Peyer's patch (tissue), 4 donors: ENCODE data around the gene ELF2. TPM values are rescaled to one million over a fixed set of nuclear protein-coding genes. Genes with fewer than 3 reads are reported as not detected.
A peak's percentile ranks its signal among the peaks of the same experiment; 100 is the strongest.

Experiments
- DNase-seq, 3 donors: peaks; one replicate each; pipeline ENCODE4 v3.0.0-alpha.2; 2017 to 2019
- H3K27ac ChIP-seq, 4 donors: fragments of 200-600 bp; sonication (generic); one replicate each; pipeline ENCODE4 v1.5.1; 2016 to 2019
- H3K27me3 ChIP-seq, 2 donors: fragments of 200-600 bp; sonication (generic); one replicate each; pipeline ENCODE4 v1.5.1; 2019
- H3K36me3 ChIP-seq, 3 donors: fragments of 200-600 bp; sonication (generic); one replicate each; pipeline ENCODE4 v1.5.1; 2016 to 2019
- H3K4me1 ChIP-seq, 4 donors: fragments of 200-600 bp; sonication (generic); one replicate each; pipeline ENCODE4 v1.5.1; 2016 to 2019
- H3K4me3 ChIP-seq, 4 donors: fragments of 200-600 bp; sonication (generic); 1 replicate in 3 of 4; 2 replicates in 1 of 4; pipeline ENCODE4 v1.5.1; 2016 to 2019; ENCODE audit warnings: mild to moderate bottlenecking in 1 of 4
- H3K9me3 ChIP-seq, 4 donors: fragments of 200-600 bp; sonication (generic); one replicate each; pipeline ENCODE4 v1.5.1; 2016 to 2019; ENCODE audit warnings: mild to moderate bottlenecking in 1 of 4
- CTCF ChIP-seq, 6 experiments: fragments of 450-650 bp in 4 of 6; fragments of 200-600 bp in 2 of 6; sonication (generic) in 1 of 6; IDR thresholded peaks; one replicate each; pipeline ENCODE4 v1.5.1; 2017 to 2019; ENCODE audit warnings: antibody characterized with exemption in 6 of 6, mild to moderate bottlenecking in 3 of 6, moderate library complexity in 1 of 6
- POLR2A ChIP-seq, 2 donors: fragments of 450-650 bp; IDR thresholded peaks; one replicate each; pipeline ENCODE4 v1.5.1; 2017; ENCODE audit warnings: antibody characterized with exemption in 2 of 2, mild to moderate bottlenecking in 2 of 2, moderate library complexity in 2 of 2
- small RNA-seq, 2 donors: library from RNA; depleted of rRNA; stranded (forward); fragments of <200 nt; gene quantifications; one replicate each; pipeline ENCODE3, GENCODE V24; 2016
- total RNA-seq, 4 donors: library from RNA; depleted of rRNA; stranded (reverse); fragments of >200 nt; gene quantifications; one replicate each; pipeline ENCODE4 v1.1.0, GENCODE V29; 2016

The ELF2 gene
- total RNA-seq, 4 donors from 2014 or later: 47.1 to 75.1 (median 54.4) TPM

GRCh38 chr4:139007640-139008039 lies 169.4 kb downstream of the ELF2 start:
- no peaks in the 10 kb centered on the region for H3K4me1 ChIP-seq
- H3K27ac ChIP-seq: peak overlapping the region in 2 of 4 donors; percentile 20 to 74
- TF ChIP-seq CTCF (IDR thresholded peaks at IDR 0.05): no peak
- peak in 1 of 2 donors; percentile 49 for TF ChIP-seq POLR2A (IDR thresholded peaks at IDR 0.05)
- H3K4me3 ChIP-seq: no peak overlapping the region
- H3K36me3 ChIP-seq: no peaks in the 10 kb centered on the region
- peak in 1 of 3 donors; percentile 64 for DNase-seq
- peaks cover 0 to 4% (median 0%) of the 10 kb centered on the region in 4 donors for H3K9me3 ChIP-seq
- H3K27me3 ChIP-seq: no peaks in the 10 kb centered on the region

Small RNA genes lying within 50 kb of the gene (small RNA-seq; reads per million reads assigned to genes)
- gene RF00017: 0 reads per million in 2 donors
- gene RF00019: 0 reads per million in 2 donors
- 0 reads per million in 2 donors for gene RN7SL382P
- gene RNU6-531P: 0 reads per million in 2 donors

Other genes starting within 250 kb of the ELF2 start
- 10 to 100 TPM in 2 of 4 donors, 1 to 10 TPM in 2; 5.4 to 26.4 (median 11.0) TPM for gene NOCT, start 161.4 kb downstream of the ELF2 start, total RNA-seq
- not detected for gene MGARP, start 103.0 kb upstream of the ELF2 start, total RNA-seq
- gene NAA15, start 124.3 kb upstream of the ELF2 start, total RNA-seq: 10 to 100 TPM; 16.6 to 77.6 (median 23.5) TPM
- 10 to 100 TPM; 20.6 to 75.8 (median 53.9) TPM for gene NDUFC1, start 125.3 kb upstream of the ELF2 start, total RNA-seq